Trophoblast cell (in vitro differentiated cells and primary cell): ENCODE results near the gene FBP2.
A peak's percentile ranks its signal among the peaks of the same experiment; 100 is the strongest.

Experiments
- DNase-seq, 2 donors: peaks; one replicate each; pipeline ENCODE4 v3.0.0-alpha.2; 2016
- H2AFZ ChIP-seq: 2 replicates; pipeline ENCODE4 v1.6.1; 2013; ENCODE audit warnings: low read length, moderate library complexity, mild to moderate bottlenecking; ENCODE audit not compliant: insufficient read depth, poor library complexity
- H2AK5ac ChIP-seq: 2 replicates; pipeline ENCODE4 v1.6.1; 2013; ENCODE audit warnings: mild to moderate bottlenecking, low read length
- H2BK120ac ChIP-seq: 2 replicates; pipeline ENCODE4 v1.6.1; 2013; ENCODE audit warnings: low read length, mild to moderate bottlenecking, moderate library complexity; ENCODE audit not compliant: insufficient read depth, poor library complexity
- H2BK12ac ChIP-seq: 2 replicates; pipeline ENCODE4 v1.6.1; 2013; ENCODE audit warnings: mild to moderate bottlenecking, low read length, moderate library complexity
- H2BK5ac ChIP-seq: 2 replicates; pipeline ENCODE4 v1.6.1; 2013; ENCODE audit warnings: low read length, low read depth, moderate library complexity, mild to moderate bottlenecking; ENCODE audit not compliant: poor library complexity
- H3K14ac ChIP-seq: 2 replicates; pipeline ENCODE4 v1.6.1; 2013; ENCODE audit warnings: mild to moderate bottlenecking, low read length
- H3K18ac ChIP-seq: 2 replicates; pipeline ENCODE4 v1.6.1; 2013; ENCODE audit warnings: mild to moderate bottlenecking, low read length
- H3K23ac ChIP-seq: 2 replicates; pipeline ENCODE4 v1.6.1; 2013; ENCODE audit warnings: low read length
- H3K27ac ChIP-seq: 2 replicates; pipeline ENCODE4 v1.5.1; 2013; ENCODE audit warnings: low read depth, mild to moderate bottlenecking, inconsistent platforms, low read length, moderate library complexity
- H3K27me3 ChIP-seq: 2 replicates; pipeline ENCODE4 v1.6.1; 2013; ENCODE audit warnings: inconsistent platforms, mild to moderate bottlenecking, low read length, moderate library complexity; ENCODE audit not compliant: insufficient read depth
- H3K36me3 ChIP-seq, 2 experiments: 1 replicate in 1 of 2; 2 replicates in 1 of 2; pipeline ENCODE4 v1.6.1; 2013; ENCODE audit warnings: low read length in 2 of 2, mild to moderate bottlenecking in 2 of 2, moderate library complexity in 1 of 2; ENCODE audit not compliant: insufficient read depth in 2 of 2, control insufficient read depth in 1 of 2
- H3K4ac ChIP-seq: 2 replicates; pipeline ENCODE4 v1.6.1; 2013; ENCODE audit warnings: low read depth, mild to moderate bottlenecking, low read length, moderate library complexity
- H3K4me1 ChIP-seq, 2 experiments: 1 replicate in 1 of 2; 2 replicates in 1 of 2; pipeline ENCODE4 v1.6.1; 2013; ENCODE audit warnings: low read length in 2 of 2, mild to moderate bottlenecking in 2 of 2, moderate library complexity in 1 of 2; ENCODE audit not compliant: insufficient read depth in 2 of 2, control insufficient read depth in 1 of 2
- H3K4me2 ChIP-seq: 2 replicates; pipeline ENCODE4 v1.6.1; 2013; ENCODE audit warnings: inconsistent platforms, mild to moderate bottlenecking, low read length, moderate library complexity
- H3K4me3 ChIP-seq: 2 replicates; pipeline ENCODE4 v1.5.1; 2013; ENCODE audit warnings: mild to moderate bottlenecking, low read depth, low read length, inconsistent platforms
- H3K79me1 ChIP-seq: one replicate; pipeline ENCODE4 v1.6.1; 2013; ENCODE audit warnings: low read length
- H3K79me2 ChIP-seq: 2 replicates; pipeline ENCODE4 v1.6.1; 2013; ENCODE audit warnings: low read length, mild to moderate bottlenecking; ENCODE audit not compliant: control insufficient read depth, insufficient read depth, poor library complexity
- H3K9ac ChIP-seq: 2 replicates; pipeline ENCODE4 v1.6.1; 2013; ENCODE audit warnings: mild to moderate bottlenecking, low read length
- H3K9me3 ChIP-seq: 2 replicates; pipeline ENCODE4 v1.6.1; 2013; ENCODE audit warnings: low read depth, mild to moderate bottlenecking, control low read depth, inconsistent platforms, low read length; ENCODE audit not compliant: insufficient read depth
- H4K12ac ChIP-seq: 2 replicates; pipeline ENCODE4 v1.6.1; 2013; ENCODE audit warnings: low read depth, mild to moderate bottlenecking, low read length, moderate library complexity
- H4K8ac ChIP-seq: 2 replicates; pipeline ENCODE4 v1.6.1; 2013; ENCODE audit warnings: low read depth, mild to moderate bottlenecking, low read length, moderate library complexity
- H4K91ac ChIP-seq: one replicate; pipeline ENCODE4 v1.6.1; 2013; ENCODE audit warnings: low read depth, mild to moderate bottlenecking, low read length, moderate library complexity
- WGBS: extraction: QIAGEN DNeasy Blood & Tissue Kit; methylation state at CpG from one replicate; pipeline ENCODE4 v1.1.7; 2013; ENCODE audit warnings: missing lambda C conversion rate; ENCODE audit not compliant: insufficient read length, insufficient coverage; ENCODE audit errors: extremely low coverage; 5-methylcytosine and 5-hydroxymethylcytosine counted together

The FBP2 gene

DNA sequence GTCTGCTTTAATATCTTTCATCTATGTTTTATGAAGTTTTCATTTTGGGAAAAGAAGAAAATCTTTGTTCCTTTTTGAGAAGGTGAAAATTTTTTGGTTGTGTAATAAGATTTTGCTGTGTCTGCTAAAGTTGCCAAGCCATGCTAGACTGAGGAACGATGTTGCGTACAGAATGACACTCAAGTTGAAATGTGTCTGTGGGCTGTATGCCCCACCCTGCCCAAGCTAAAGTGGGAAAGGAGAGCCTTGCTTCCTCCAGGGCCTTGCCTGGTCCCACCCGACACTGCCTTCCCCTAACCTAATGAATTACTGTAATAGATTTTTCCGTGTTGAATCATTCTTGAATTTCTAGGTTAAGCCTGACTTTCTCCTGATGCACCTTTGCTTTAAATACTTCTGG is 36.2 kb downstream of the FBP2 start:
- Histone ChIP-seq H3K4me2 (no peak overlapping the region), H3K27me3 (no peaks in the 10 kb centered on the region), H3K14ac (no peak overlapping the region), H3K4ac (no peak overlapping the region), H4K8ac (no peak overlapping the region), H3K9me3 (no peaks in the 10 kb centered on the region), H3K18ac (no peak overlapping the region), H2AFZ (no peak overlapping the region), H3K27ac (no peak overlapping the region), H2BK120ac (no peak overlapping the region), H3K79me2 (peaks cover 2% of the 10 kb centered on the region), H4K91ac (no peak overlapping the region), H3K36me3 (no peaks in the 10 kb centered on the region), H3K4me1 (peaks cover 0 to 11% of the 10 kb centered on the region in 2 experiments), H3K23ac (no peak overlapping the region), H2AK5ac (no peak overlapping the region), H2BK12ac (no peak overlapping the region), H3K79me1 (peaks cover 3% of the 10 kb centered on the region), H3K9ac (no peak overlapping the region), H4K12ac (no peak overlapping the region), H2BK5ac (no peak overlapping the region), H3K4me3 (no peak overlapping the region)
- DNase-seq = no peak
- WGBS = no CpG with 5 or more reads among the region's 4 CpGs

DNA sequence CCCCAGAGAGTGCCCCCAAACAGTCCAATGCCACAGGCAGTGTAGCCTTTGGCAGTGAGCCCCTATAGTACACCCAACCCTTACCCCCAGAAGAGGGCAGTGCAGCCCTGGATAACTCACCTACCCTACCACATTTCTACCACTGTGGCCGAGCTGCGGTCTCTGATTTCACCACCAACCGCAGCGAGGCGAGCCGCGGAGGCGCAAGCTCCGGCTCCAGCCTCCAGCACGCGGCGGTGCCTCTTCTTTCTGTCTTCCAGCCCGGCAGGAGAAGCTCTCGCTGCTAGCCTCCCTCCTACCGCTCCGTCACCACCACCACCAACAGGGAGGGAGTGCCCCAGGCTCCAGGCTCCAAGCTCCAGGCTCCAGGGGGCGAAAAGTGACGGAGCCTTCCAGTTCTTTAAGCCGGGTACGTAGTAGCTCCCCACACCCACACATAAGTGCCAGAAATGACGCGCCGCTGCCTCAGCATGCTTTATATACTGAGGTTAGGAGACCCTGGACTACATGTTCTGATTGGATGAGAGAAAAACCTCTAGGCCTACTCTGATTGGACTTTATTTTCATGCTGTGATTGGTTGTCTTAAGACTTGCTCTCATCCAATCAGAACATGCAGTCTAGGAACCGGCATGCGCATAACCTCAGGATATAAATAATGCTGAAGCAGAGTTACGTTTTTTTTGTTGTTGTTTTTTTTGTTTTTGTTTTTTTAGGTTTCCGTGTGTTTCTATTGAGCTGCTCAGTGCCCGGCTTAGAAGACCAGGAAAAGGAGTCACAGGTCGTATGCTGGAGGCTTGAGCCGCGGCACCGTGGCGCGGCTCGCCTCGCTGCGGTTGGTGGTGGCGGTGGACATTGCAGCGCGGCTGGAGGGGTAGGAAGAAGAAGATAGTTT is 38.9 kb downstream of the FBP2 start, which contains the start of gene PCAT7:
PCAT7 (plus strand) TSS at position 645 of the 893 bp plus-strand sequence.
- Histone ChIP-seq H2AK5ac (no peak within 1 kb of the TSS), H3K4ac (no peak within 1 kb of the TSS), H3K79me1 (peaks cover 3% of the 10 kb centered on the region), H3K23ac (no peak within 1 kb of the TSS), H4K91ac (peak within 1 kb of the TSS; percentile 47), H3K9me3 (no peaks in the 10 kb centered on the region), H4K12ac (no peak within 1 kb of the TSS), H3K27me3 (no peaks in the 10 kb centered on the region), H3K79me2 (peaks cover 2% of the 10 kb centered on the region), H3K27ac (peak within 1 kb of the TSS; percentile 20), H3K14ac (peak within 1 kb of the TSS; percentile 61), H2AFZ (peak within 1 kb of the TSS; percentile 68), H3K18ac (peak within 1 kb of the TSS; percentile 51), H2BK5ac (peak within 1 kb of the TSS; percentile 52), H3K4me1 (peaks cover 0 to 11% of the 10 kb centered on the region in 2 experiments), H2BK12ac (no peak within 1 kb of the TSS), H3K4me2 (peak within 1 kb of the TSS; percentile 96), H3K4me3 (peak within 1 kb of the TSS; percentile 73), H3K9ac (peak within 1 kb of the TSS; percentile 76), H2BK120ac (no peak within 1 kb of the TSS), H3K36me3 (no peaks in the 10 kb centered on the region), H4K8ac (peak within 1 kb of the TSS; percentile 83)
- DNase-seq = peak; percentile 84 to 86
- no CpG with 5 or more reads among the region's 40 CpGs for WGBS

GRCh38 chr9:94554078-94554438 is 39.6 kb downstream of the FBP2 start:
- Histone ChIP-seq H2BK12ac (no peak overlapping the region), H3K9me3 (no peaks in the 10 kb centered on the region), H3K27ac (no peak overlapping the region), H3K18ac (no peak overlapping the region), H3K4me3 (peak overlapping the region; percentile 73), H3K4me1 (peaks cover 0 to 11% of the 10 kb centered on the region in 2 experiments), H3K14ac (no peak overlapping the region), H2BK120ac (no peak overlapping the region), H2AK5ac (no peak overlapping the region), H3K4ac (no peak overlapping the region), H2AFZ (no peak overlapping the region), H3K9ac (peak overlapping the region; percentile 66), H4K91ac (no peak overlapping the region), H2BK5ac (no peak overlapping the region), H3K79me2 (peaks cover 2% of the 10 kb centered on the region), H3K36me3 (no peaks in the 10 kb centered on the region), H3K4me2 (peak overlapping the region; percentile 96), H3K79me1 (peaks cover 3% of the 10 kb centered on the region), H3K23ac (no peak overlapping the region), H4K8ac (no peak overlapping the region), H4K12ac (no peak overlapping the region), H3K27me3 (no peaks in the 10 kb centered on the region)
- no peak for DNase-seq
- WGBS = no CpG with 5 or more reads among the region's 16 CpGs

DNA sequence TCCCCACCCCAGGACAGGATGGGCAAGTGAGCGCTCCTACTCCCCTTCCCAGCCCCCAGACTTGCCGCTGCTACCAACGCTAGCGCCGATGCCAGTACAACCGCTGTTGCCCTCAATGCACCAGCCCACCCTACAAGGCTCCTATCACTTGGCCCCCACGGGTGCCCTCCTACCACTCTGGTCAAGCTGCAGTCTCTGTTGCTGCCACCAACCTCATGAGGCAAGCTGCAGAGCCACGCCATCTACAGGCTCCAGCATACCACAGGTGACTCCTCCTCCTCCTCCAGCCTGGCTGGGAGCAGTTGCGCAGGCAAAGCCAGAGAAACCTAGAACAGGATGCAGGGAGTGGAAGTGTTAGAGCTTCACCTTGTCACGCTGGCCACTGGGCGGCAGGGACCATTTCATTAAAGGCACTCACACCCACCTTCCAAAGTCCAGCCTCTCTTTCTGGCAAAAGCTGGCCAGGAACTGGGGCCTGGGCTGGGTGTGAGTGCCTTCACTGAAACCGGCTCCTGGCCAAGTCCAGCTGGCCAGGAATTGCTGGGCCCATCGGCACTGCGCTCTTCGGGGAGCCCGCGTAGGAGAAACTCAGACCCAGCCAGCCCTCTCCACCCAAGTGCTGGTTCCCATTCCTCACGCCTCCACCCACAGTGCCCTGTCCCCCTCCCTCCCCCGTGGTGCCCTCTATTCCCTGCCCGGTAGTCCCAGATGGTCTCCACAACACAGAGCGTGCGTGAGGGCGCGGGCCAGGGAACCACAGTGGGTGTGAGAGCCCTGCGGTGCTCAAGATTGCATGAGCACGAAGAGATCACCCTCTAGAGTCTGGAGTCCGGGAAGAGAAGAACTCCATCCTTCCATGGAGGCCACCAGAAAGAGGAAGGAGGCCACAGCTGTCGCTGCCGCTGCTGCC is 40.3 kb downstream of the FBP2 start:
- no peak overlapping the region for H3K4ac ChIP-seq
- no peak overlapping the region for H3K23ac ChIP-seq
- H3K4me2 ChIP-seq = peak overlapping the region; percentile 96
- no peaks in the 10 kb centered on the region for H3K9me3 ChIP-seq
- no peak overlapping the region for H2BK5ac ChIP-seq
- no peak overlapping the region for H3K14ac ChIP-seq
- H3K27me3 ChIP-seq = no peaks in the 10 kb centered on the region
- peaks cover 0 to 11% of the 10 kb centered on the region in 2 experiments for H3K4me1 ChIP-seq
- no peak overlapping the region for H4K12ac ChIP-seq
- no peak overlapping the region for H2BK120ac ChIP-seq
- peak; percentile 27 to 36 for DNase-seq
- no peak overlapping the region for H4K8ac ChIP-seq
- H3K36me3 ChIP-seq = no peaks in the 10 kb centered on the region
- no peak overlapping the region for H3K27ac ChIP-seq
- no CpG with 5 or more reads among the region's 29 CpGs for WGBS
- no peak overlapping the region for H3K18ac ChIP-seq
- peaks cover 2% of the 10 kb centered on the region for H3K79me2 ChIP-seq
- peaks cover 3% of the 10 kb centered on the region for H3K79me1 ChIP-seq
- no peak overlapping the region for H3K4me3 ChIP-seq
- H3K9ac ChIP-seq = no peak overlapping the region
- no peak overlapping the region for H4K91ac ChIP-seq
- H2BK12ac ChIP-seq = no peak overlapping the region
- H2AK5ac ChIP-seq = no peak overlapping the region
- H2AFZ ChIP-seq = no peak overlapping the region
